ENCODE measurements around the gene BEAN1.

BEAN1 gene

GRCh38 chr16:66427036-66427860 is at the start of gene BEAN1:
TSS of gene BEAN1 (plus strand) at chr16:66427295. CDS start at chr16:66437677, 10,382 bp downstream.
- no peak for TF ChIP-seq CTCF (conservative IDR thresholded peaks at IDR 0.05; ENCODE audit: low read depth, low read length)
- DNase-seq (ENCODE audit: low read depth), result no peak
- peak within 1 kb of the TSS; percentile 27 for H3K4me3 ChIP-seq (ENCODE audit: low read length)

- no peak for TF ChIP-seq CTCF (conservative IDR thresholded peaks at IDR 0.05; ENCODE audit: low read depth, low read length)
- DNase-seq (ENCODE audit: low read depth), result no peak
- no peak overlapping the region for H3K4me3 ChIP-seq (ENCODE audit: low read length)
Observed at GRCh38 chr16:66377324-66377723, 49.8 kb upstream of the BEAN1 start.

GRCh38 chr16:66378741-66379570 is 48.1 kb upstream of the BEAN1 start:
- no peak for DNase-seq (ENCODE audit: low read depth)
- no peak for TF ChIP-seq CTCF (conservative IDR thresholded peaks at IDR 0.05; ENCODE audit: low read depth, low read length)
- no peak overlapping the region for H3K4me3 ChIP-seq (ENCODE audit: low read length)

- no peak for DNase-seq (ENCODE audit: low read depth)
- H3K4me3 ChIP-seq (ENCODE audit: low read length), result no peak overlapping the region
- no peak for TF ChIP-seq CTCF (conservative IDR thresholded peaks at IDR 0.05; ENCODE audit: low read depth, low read length)
Observed at GRCh38 chr16:66379571-66379941, 47.5 kb upstream of the BEAN1 start.

GRCh38 chr16:66380421-66380820 is 46.7 kb upstream of the BEAN1 start:
- DNase-seq (ENCODE audit: low read depth), result no peak
- no peak overlapping the region for H3K4me3 ChIP-seq (ENCODE audit: low read length)
- TF ChIP-seq CTCF (conservative IDR thresholded peaks at IDR 0.05; ENCODE audit: low read depth, low read length), result no peak

GRCh38 chr16:66381585-66382170 is 45.4 kb upstream of the BEAN1 start:
- H3K4me3 ChIP-seq (ENCODE audit: low read length), result no peak overlapping the region
- DNase-seq (ENCODE audit: low read depth), result no peak
- no peak for TF ChIP-seq CTCF (conservative IDR thresholded peaks at IDR 0.05; ENCODE audit: low read depth, low read length)
